ENCODE results near the gene CEP250.

DNA sequence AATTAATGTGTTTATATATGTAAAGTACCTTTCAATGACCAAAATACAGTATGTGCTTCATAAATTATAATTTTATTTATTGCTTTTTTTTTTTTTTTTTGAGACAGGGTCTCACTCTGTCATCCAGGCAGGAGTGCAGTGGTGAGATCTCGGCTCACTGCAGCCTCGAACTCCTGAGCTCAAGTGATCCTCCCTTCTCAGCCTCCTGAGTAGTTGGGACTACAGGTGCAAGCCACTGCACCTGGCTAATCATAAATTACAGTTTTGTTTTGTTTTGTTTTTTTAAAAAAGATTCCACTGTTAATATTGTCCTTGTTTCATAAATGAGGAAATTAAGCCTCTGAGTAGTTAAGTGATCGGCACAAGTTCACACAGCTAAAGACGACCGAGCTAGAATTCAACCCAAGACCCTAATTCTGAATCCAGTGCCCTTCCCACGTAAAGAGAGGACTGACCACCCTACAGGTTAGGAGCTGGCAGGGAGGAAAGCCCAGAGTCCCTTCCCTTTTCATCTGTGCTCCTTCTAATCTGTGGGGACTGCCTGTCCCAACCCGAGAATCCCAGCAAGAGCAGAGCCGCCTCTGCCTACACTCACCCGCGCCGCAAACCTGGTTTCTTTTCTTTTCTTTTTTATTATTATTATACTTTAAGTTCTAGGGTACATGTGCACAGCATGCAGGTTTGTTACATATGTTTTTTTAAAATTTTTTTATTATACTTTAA lies 8.9 kb upstream of the CEP250 start:
- TF ChIP-seq, protein P1, sequence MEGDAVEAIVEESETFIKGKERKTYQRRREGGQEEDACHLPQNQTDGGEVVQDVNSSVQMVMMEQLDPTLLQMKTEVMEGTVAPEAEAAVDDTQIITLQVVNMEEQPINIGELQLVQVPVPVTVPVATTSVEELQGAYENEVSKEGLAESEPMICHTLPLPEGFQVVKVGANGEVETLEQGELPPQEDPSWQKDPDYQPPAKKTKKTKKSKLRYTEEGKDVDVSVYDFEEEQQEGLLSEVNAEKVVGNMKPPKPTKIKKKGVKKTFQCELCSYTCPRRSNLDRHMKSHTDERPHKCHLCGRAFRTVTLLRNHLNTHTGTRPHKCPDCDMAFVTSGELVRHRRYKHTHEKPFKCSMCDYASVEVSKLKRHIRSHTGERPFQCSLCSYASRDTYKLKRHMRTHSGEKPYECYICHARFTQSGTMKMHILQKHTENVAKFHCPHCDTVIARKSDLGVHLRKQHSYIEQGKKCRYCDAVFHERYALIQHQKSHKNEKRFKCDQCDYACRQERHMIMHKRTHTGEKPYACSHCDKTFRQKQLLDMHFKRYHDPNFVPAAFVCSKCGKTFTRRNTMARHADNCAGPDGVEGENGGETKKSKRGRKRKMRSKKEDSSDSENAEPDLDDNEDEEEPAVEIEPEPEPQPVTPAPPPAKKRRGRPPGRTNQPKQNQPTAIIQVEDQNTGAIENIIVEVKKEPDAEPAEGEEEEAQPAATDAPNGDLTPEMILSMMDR (IDR thresholded peaks at IDR 0.05; ENCODE audit: borderline replicate concordance, extremely low read depth, low read length, poor library complexity, severe bottlenecking), result no peak
- no peak for TF ChIP-seq EZH2 (IDR thresholded peaks at IDR 0.05; ENCODE audit: borderline replicate concordance, low read depth, low read length, severe bottlenecking)

All from DND-41 (cell line).